ENCODE results near the gene ANXA8.

ANXA8 gene

DNA sequence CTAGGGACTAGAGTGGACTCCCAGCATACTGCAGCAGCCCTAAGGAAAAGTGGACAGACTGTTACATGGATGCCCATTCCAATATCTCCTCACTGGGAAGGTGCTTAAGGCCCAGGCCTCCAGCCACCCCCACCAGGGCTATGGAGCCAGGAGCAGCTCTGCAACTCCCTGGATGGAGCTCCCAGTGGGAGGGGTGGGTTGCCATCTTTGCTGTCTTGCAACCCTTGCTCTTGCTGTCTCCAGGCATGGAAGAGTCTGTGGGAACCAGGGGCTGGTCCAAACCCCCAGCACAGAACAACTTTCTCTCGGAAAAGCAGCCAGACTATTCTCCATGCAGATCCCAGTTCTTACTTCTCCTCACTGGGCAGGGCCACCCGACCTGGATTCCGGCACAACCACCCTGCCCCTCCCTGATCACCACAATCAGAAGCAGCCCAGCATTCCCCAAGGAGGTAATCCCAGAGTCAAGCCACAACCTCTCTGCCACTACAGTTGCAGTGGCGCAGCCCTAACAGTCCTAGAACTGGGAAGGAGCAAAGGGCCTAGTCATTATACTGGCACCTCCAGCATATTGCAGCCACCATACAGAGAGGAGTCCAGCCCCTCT is 58.0 kb downstream of the ANXA8 start:
- no peaks in the 10 kb centered on the region for H3K9me3 Mint-ChIP-seq
- DNase-seq (ENCODE audit: low spot score in 2 of 2) (no peak), ATAC-seq (replicated peaks; ENCODE audit: extremely low read depth, poor library complexity, severe bottlenecking) (no peak)
- no peak overlapping the region for H3K27ac Mint-ChIP-seq (ENCODE audit: low read depth)
- H3K4me1 Mint-ChIP-seq: no peaks in the 10 kb centered on the region
- peaks cover 19% of the 10 kb centered on the region for H3K27me3 Mint-ChIP-seq
- H3K4me3 Mint-ChIP-seq: no peak overlapping the region
- no peaks in the 10 kb centered on the region for H3K36me3 Mint-ChIP-seq (ENCODE audit: insufficient read depth)

DNA sequence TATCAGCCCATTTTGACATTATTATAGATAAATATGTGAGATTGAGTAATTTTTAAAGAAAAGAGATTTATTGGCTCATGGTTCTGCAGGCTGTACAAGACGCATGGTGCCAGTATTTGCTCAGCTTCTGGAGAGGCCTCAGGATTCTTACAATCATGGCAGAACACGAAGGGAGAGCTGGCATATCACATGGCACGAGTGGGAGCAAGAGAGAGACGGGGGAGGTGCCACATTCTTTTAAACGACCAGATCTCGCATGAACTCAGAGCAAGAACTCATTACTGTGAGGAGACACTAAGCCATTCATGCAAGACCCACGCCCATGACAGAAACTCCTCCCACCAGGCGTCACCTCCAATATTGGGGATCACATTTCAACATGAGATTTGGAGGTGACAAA is 59.7 kb downstream of the ANXA8 start:
- H3K4me1 Mint-ChIP-seq: no peaks in the 10 kb centered on the region
- H3K27me3 Mint-ChIP-seq: peaks cover 2% of the 10 kb centered on the region
- no peak overlapping the region for H3K27ac Mint-ChIP-seq (ENCODE audit: low read depth)
- no peaks in the 10 kb centered on the region for H3K9me3 Mint-ChIP-seq
- no peak overlapping the region for H3K4me3 Mint-ChIP-seq
- no peak for ATAC-seq (replicated peaks; ENCODE audit: extremely low read depth, poor library complexity, severe bottlenecking)
- no peaks in the 10 kb centered on the region for H3K36me3 Mint-ChIP-seq (ENCODE audit: insufficient read depth)
- no peak for DNase-seq (ENCODE audit: low spot score in 2 of 2)

DNA sequence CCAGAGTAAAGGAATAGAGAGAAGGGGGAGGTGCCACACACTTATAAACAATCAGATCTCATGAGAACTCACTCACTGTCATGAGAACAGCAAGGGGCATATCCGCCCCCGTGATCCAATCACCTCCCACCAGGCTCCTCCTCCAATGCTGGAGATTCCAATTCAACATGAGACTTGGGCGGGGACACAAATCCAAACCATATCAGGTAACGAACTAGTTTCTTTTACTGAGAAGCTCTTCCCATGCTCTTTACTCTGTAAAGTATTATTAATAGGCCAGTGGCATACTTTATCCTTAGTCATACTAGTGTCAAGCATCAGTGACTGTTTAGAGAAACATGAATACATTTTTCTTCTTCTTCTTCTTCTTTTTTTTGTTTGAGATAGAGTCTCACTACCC is 60.4 kb downstream of the ANXA8 start:
- Mint-ChIP-seq H3K4me3 (no peak overlapping the region), H3K36me3 (ENCODE audit: insufficient read depth) (no peaks in the 10 kb centered on the region), H3K27ac (ENCODE audit: low read depth) (no peak overlapping the region), H3K9me3 (no peaks in the 10 kb centered on the region), H3K27me3 (no peaks in the 10 kb centered on the region), H3K4me1 (no peaks in the 10 kb centered on the region)
- DNase-seq (ENCODE audit: low spot score in 2 of 2) (no peak), ATAC-seq (replicated peaks; ENCODE audit: extremely low read depth, poor library complexity, severe bottlenecking) (no peak)

DNA sequence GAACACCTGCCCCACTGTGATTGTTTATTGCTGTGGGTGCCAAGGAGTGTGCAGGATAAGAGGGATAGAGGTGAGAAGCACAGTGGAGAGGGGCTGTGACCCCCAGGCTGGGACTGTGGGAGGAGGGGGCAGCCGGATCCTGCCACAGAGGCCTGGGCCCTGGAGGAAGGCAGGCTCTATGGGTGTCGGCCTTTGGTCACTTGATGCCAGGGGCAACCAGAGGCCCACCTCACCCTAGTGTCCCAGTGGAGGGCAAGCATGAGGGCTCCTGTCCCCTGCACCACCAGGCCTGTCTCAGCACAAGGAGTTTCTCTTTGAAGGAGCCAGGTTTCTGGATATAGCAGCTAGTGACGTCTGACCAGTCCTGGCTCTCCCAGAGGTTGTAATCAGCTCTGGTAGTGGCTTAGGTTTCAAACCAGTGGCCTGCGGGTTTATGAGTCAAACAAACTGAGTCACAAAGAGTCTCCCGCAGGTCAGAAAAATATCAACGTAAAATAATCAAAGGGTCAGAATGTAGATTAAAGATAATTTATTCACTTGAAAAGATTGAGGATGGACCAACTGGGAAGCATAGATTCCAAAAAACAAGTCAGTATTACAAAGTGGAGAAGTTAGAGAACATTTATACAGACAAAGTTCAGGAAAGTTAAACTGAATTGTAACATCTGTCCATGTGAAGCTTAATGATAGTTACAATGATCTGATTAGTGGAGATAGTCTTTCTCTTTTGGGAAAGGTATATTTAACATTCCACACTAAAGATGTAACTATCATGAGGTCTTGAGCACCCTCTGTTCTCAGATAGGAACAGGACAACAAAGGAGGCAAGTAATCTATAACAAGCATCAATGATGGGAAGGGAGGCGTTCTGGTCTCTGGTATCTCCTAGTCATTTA is 62.6 kb downstream of the ANXA8 start:
- DNase-seq (ENCODE audit: low spot score in 2 of 2) (no peak), ATAC-seq (replicated peaks; ENCODE audit: extremely low read depth, poor library complexity, severe bottlenecking) (no peak)
- Mint-ChIP-seq H3K4me3 (no peak overlapping the region), H3K4me1 (no peaks in the 10 kb centered on the region), H3K9me3 (no peaks in the 10 kb centered on the region), H3K27ac (ENCODE audit: low read depth) (no peak overlapping the region), H3K27me3 (no peaks in the 10 kb centered on the region), H3K36me3 (ENCODE audit: insufficient read depth) (no peaks in the 10 kb centered on the region)

DNA sequence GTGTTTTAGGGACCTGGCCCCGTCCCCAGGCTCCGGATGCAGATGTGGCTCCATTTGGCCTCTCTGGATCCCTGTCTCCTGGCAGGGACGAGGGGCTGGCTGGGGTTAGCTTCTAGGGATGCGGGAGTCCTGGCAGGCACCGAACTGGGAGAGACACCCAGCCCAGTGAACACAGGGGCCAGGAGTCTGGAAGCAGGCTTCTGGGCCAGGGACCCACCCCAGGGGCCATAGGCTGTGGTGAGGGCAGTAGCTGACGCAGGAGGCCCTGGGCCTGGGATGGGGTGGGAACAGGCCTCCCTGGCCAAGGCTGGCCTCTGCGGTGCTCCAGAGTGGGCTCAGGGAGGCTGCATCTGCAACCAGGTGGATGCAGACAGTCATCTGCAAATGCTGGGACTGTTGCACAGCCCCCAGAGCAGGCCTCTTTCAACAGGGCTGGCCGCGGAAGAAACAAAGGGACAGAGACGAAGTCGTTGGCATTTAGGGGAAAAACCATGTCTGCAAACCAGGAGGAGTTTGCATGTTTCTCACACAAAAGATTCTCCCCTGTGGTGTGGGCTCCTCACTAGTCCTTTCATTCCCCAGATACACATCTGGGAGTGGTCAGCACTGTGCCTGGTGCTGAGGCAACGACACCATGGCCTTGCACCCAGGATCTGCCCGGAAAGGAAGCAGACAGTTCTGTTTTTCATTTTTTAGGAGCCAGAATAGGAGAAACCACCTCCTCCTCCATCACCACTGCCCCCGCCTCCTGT is 63.4 kb downstream of the ANXA8 start:
- no peaks in the 10 kb centered on the region for H3K36me3 Mint-ChIP-seq (ENCODE audit: insufficient read depth)

DNA sequence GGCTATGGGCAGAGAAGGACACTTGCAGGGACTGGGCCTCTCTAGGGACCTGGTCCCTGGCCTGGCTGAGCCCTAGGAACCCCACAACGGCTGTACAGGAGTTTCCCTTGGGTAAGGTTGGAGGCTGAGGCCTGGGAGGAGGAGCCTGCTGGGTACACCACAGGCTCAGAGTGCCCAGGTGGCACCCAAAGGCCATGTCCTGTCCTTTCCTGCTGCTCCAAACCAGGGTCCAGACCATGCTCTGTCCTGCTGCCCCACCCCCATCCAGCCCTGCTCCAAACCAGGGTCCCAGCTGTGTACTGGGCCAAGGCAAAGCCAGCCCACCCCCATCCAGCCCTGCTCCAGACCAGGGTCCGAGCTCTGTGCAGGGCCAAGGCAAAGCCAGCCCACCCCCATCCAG is 64.5 kb downstream of the ANXA8 start:
- Mint-ChIP-seq H3K4me3 (no peak overlapping the region), H3K27me3 (no peaks in the 10 kb centered on the region), H3K36me3 (ENCODE audit: insufficient read depth) (no peaks in the 10 kb centered on the region), H3K27ac (ENCODE audit: low read depth) (no peak overlapping the region), H3K9me3 (no peaks in the 10 kb centered on the region), H3K4me1 (no peaks in the 10 kb centered on the region)
- no peak for ATAC-seq (replicated peaks; ENCODE audit: extremely low read depth, poor library complexity, severe bottlenecking)
- DNase-seq (ENCODE audit: low spot score in 2 of 2): no peak

More for the DNA sequence above, 63.4 kb downstream of the ANXA8 start:
- no peaks in the 10 kb centered on the region for H3K27me3 Mint-ChIP-seq
- no peak for ATAC-seq (replicated peaks; ENCODE audit: extremely low read depth, poor library complexity, severe bottlenecking)
- H3K27ac Mint-ChIP-seq (ENCODE audit: low read depth): no peak overlapping the region
- H3K4me3 Mint-ChIP-seq: no peak overlapping the region
- no peak for DNase-seq (ENCODE audit: low spot score in 2 of 2)
- no peaks in the 10 kb centered on the region for H3K4me1 Mint-ChIP-seq
- no peaks in the 10 kb centered on the region for H3K9me3 Mint-ChIP-seq

DNA sequence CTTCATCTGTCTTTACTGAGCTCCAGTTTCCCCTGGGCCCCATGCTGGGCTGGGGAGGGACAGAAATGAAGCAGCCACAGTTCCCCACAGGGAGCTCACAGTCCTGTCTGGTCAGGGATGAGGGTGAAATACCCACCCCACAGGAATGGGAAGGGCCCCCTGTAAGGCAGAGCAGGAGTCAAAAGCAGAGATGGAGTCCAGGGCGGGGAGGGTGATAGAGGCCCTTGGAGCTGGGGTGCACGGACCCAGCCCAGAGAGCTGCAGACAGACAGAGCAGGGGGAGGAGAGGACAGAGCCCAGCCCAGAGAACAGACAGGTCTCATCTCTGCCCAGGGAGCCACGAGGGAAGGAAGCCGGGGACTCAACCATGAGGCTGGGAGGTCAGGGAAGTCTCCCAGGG is 64.9 kb downstream of the ANXA8 start:
- H3K27ac Mint-ChIP-seq (ENCODE audit: low read depth): no peak overlapping the region
- no peaks in the 10 kb centered on the region for H3K4me1 Mint-ChIP-seq
- H3K4me3 Mint-ChIP-seq: no peak overlapping the region
- no peak for DNase-seq (ENCODE audit: low spot score in 2 of 2)
- H3K27me3 Mint-ChIP-seq: no peaks in the 10 kb centered on the region
- no peaks in the 10 kb centered on the region for H3K9me3 Mint-ChIP-seq
- no peak for ATAC-seq (replicated peaks; ENCODE audit: extremely low read depth, poor library complexity, severe bottlenecking)
- no peaks in the 10 kb centered on the region for H3K36me3 Mint-ChIP-seq (ENCODE audit: insufficient read depth)

DNA sequence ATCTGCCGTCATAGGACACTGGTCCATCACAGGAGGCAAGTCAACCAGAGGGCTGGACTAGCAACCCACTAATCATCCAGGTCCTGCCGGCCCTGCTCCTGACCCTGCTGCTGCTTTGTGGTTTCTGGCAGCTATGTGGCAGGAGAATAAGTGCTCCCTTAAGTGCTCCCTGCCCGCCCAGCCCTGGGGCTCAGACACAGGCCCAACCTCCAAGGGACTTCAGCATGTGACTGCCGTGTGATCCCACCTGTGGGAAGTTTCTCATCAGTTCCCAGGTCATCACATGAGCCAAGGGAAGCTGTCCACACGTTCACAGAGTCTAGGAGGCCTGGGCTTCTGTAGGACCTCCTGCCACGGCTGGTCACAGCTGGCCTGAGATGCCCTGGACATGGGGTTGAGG is 65.6 kb downstream of the ANXA8 start:
- H3K36me3 Mint-ChIP-seq (ENCODE audit: insufficient read depth): no peaks in the 10 kb centered on the region
- ATAC-seq (replicated peaks; ENCODE audit: extremely low read depth, poor library complexity, severe bottlenecking) (no peak), DNase-seq (ENCODE audit: low spot score in 2 of 2) (no peak)
- no peak overlapping the region for H3K27ac Mint-ChIP-seq (ENCODE audit: low read depth)
- H3K9me3 Mint-ChIP-seq: no peaks in the 10 kb centered on the region
- no peaks in the 10 kb centered on the region for H3K27me3 Mint-ChIP-seq
- H3K4me3 Mint-ChIP-seq: no peak overlapping the region
- no peaks in the 10 kb centered on the region for H3K4me1 Mint-ChIP-seq
